HG03196 (cell line): ENCODE measurements around the gene DHX34.
"Not testable (repeated sequence)": the region's sequence is repeated elsewhere in the genome, so short reads cannot be mapped to it uniquely, and the experiment has no call there.

ENCODE experiments used
- ATAC-seq: cut with Tn5 transposase; IDR thresholded peaks from one replicate; pipeline ENCODE4 v1.9.1; 2021; ENCODE audit not compliant: unreplicated experiment

Gene DHX34

GRCh38 chr19:47365455-47365854, 16.3 kb downstream of the DHX34 start:
- ATAC-seq: not testable (repeated sequence)

GRCh38 chr19:47370045-47370611, 21.0 kb downstream of the DHX34 start:
- no peak for ATAC-seq

DNA sequence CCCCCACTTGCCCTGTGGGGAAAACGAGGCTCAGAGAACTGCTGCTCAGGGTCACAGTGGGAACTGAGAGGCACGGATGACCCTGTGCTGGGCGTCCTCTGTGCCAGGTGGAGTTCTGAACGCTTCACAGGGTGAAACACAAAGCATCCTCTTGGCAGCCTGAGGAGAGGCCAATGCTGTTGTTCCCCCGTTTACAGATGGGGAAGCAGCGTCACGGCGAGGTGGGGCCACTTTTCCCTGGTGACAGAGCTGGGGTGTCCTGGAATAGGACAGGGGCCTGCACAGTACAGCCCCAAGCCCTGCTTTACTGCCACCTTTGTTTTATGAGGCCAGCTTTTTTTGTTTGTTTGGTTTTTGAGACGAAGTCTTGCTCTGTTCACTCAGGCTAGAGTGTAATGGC, 22.1 kb downstream of the DHX34 start:
- ATAC-seq: no peak

- ATAC-seq: no peak
Measured at GRCh38 chr19:47372603-47373002, 23.5 kb downstream of the DHX34 start.

DNA sequence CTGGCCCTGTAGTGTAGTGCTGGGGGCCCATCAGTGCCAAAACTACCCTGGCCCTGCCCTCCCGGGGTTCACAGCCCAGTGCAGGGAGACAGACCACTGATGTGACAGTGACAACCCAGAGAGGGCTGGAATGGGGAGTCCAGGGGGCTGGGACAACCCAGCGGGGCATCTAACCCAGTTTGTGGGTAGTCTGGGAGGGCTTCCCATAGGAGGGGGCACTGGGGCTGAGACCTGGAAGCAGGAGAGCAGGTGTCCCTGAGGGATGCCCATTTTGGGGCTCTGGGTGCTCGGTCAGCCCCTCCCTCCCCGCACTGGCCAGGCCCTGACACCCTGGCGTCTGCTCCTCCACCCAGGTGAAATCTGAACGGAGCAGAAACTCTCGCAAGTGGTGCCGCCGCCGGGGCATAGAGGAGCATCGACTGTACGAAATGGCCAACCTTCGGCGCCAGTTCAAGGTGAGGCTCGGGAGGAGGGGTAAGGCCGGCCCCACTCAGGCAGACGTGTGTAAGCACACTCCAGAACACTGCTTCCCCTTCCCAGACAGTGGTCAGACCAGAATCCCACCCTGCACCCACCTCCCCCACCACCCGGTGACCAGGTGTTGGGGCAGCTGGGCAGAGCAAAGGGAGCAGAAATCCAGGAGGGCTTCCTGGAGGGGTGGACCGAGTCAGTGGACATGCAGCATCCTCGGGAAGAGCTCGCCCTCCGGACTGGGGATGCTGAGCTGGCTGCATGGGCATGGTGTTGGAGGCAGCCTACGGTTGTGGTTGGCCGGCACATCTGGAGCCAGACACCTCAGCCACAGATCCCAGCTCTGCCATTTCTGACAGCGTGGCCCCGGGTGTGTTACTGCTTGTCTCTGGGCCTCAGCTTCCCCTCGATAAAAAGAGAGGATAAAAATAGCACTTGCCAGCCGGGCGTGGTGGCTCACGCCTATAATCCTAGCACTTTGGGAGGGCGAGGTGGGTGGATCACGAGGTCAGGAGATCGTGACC, 24.4 kb downstream of the DHX34 start:
- no peak for ATAC-seq

DNA sequence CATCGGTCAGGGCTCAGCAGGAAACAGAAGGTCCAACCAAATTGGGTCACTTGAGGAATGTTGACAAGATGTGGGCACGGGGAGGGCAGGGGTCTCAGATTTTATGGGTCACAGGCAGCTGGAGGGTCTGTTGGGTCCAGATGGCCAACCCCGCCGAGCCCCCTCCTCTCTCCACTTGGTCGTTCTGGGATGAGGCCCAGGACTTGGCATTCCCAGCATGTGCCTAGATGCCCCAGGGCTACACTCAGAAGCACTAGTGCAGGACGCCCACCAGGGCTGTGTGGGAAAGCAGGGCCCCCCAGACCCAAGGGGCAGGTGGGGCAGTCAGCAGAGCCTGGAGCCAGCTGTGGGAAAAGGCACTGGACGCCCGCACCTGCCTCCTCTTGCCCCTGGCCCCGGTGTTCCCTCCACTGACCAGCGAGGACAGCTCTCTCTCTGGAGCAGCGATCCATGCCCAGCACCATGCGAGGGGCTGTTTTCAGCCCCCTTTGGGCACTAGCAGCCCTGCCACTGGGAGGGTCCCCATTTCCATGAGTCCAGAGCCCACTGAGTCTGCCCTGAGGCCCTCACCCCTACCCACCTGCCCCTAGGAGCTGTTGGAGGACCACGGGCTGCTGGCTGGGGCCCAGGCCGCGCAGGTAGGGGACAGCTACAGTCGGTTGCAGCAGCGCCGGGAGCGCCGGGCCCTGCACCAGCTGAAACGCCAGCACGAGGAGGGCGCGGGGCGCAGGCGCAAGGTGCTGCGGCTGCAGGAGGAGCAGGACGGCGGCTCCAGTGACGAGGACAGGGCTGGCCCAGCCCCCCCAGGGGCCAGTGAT, 26.0 kb downstream of the DHX34 start:
- ATAC-seq: no peak

DNA sequence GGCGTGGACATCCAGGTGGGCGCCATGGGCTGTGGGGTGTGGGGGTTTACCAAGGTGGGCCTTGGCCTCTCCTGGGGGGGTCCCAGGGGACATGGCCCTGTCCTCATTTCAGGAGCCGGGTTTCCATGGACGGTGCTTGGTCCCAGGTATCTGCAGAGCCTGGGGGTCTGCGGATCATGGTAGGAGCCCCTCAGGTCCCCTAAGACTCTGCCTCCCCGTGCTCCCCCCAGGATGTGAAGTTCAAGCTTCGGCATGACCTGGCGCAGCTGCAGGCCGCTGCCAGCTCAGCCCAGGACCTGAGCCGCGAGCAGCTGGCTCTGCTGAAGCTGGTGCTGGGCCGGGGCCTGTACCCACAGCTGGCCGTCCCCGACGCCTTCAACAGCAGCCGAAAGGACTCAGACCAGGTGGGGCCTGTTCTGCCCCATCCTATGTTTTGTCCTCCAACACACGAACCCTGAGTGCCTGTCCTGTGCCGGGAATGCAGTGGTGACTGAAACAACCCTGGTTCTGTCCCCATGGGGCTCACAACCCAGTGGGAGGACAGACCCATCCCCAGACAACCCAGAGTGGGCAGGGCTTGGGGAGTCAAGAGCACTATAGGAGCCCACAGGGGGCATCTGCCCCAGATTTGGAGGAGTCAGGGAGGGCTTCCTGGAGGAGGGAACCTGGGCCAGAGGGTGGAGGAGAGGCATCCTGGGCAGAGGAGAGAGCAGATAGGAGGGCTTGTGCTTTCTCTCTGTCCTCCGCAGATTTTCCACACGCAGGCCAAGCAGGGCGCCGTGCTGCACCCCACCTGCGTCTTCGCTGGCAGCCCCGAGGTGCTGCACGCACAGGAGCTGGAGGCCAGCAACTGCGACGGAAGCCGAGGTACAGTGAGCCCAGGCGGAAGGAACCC, 26.8 kb downstream of the DHX34 start:
- ATAC-seq: no peak

GRCh38 chr19:47376589-47377144, 27.6 kb downstream of the DHX34 start:
- ATAC-seq: no peak

DNA sequence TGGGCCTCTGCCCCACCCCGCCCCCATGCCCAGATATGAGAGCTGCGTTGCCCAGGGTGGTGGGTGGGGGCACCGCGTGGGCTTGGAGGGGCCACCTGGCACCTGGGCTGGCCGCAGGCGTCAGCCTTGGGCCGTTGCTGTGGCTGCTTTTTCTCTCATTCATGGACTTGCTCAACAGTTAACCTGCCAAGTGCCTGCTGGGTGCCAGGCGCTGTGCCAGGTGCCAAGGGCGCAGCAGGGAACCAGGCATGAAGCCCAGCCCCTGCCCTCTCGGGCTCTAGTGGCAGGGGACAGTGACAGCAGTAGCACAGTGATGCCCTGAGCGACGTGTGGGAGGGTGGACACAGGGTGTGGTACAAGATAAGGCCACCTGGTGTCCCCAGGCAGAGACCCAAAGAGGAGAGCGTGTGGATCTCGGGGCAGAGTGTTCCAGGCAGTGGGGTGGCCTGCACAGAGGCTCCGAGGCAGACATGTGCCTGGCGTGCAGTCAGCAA, 28.1 kb downstream of the DHX34 start:
- ATAC-seq: no peak

DNA sequence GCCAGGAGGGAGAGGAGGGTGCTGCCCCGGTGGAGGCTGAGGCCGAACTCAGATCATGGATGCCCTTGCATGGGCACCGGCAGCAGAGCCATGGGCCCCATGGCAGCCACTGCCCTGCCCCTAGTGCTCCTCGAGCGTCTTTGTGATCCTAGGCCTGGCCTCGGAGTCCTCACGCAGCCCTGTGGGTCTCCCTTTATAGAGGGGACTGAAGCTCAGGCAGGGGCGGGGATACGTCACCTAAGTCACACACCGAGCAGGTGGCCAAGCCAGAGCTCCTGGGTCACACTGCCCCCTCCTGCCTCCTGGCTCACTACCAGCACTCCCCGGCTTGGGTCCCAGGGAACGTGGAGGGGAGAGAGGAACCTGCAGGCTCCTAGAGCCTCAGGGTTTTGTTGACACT, 28.7 kb downstream of the DHX34 start:
- no peak for ATAC-seq

DNA sequence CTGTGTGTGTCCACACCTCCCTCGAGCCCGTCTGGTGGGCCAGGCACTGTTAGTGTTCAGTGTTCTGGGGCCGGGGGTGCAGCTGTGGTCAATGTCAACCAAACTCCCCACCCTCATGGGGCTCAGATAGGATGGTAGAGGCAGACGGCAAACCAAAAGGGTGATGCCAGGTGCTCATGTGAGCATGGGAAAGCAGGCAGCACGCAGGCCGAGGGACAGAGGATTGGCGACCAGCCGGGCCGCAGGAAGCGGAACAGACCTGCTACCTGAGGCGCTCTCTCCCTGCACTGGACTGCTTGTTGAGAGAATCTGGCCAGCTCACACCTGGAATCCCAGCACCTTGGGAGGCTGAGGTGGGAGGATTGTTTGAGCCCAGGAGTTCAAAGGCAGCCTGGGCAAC, 29.1 kb downstream of the DHX34 start:
- no peak for ATAC-seq

- ATAC-seq: no peak
Measured at GRCh38 chr19:47379381-47379938, 30.3 kb downstream of the DHX34 start.

DNA sequence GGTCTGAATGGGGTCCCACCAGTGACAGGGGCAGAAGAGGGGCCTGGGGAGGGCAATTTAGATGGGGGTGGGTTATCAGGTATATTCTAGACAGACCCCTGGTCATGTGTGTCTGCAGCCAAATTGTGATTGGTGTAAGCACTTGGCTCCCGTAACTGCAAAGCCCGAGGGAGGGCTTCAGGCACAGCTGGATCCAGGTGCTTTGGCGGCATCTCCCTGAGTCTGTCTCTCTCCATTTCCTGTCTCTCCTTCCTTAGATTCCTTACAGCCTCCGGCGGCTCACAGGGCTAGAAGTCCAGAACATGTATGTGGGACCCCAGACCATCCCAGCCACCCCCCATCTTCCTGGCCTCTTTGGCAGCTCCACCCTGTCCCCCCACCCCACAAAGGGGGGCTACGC, 31.4 kb downstream of the DHX34 start:
- ATAC-seq: no peak

GRCh38 chr19:47381121-47381520, 32.0 kb downstream of the DHX34 start:
- ATAC-seq: no peak

GRCh38 chr19:47381653-47382279, 32.7 kb downstream of the DHX34 start:
- ATAC-seq: no peak

DNA sequence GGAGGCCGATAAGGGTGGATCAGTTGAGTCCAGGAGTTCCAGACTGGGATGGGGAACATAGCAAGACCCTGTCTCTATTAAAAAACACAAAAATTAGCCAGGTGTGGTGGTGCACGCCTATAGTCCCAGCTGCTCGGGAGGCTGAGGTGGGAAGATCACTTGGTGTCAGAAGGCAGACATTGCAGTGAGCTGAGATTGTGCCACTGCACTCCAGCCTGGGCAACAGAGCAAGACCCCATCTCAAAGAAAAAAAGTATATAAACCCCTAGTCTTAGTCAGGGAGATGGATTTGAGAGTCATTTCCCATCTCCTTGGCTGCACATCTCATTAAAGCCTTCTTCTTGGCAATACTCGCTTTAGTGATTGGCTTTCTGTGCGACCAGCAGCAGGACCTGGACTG, 34.8 kb downstream of the DHX34 start:
- ATAC-seq: not testable (repeated sequence)

- ATAC-seq: not testable (repeated sequence)
Measured at GRCh38 chr19:47384533-47384932, 35.4 kb downstream of the DHX34 start.

GRCh38 chr19:47386582-47386981, 37.5 kb downstream of the DHX34 start:
- ATAC-seq: not testable (repeated sequence)

- not testable (repeated sequence) for ATAC-seq
Measured at GRCh38 chr19:47387623-47388022, 38.5 kb downstream of the DHX34 start.
